Measurements from ENCODE around the gene GSTT2B. TPM values are rescaled to one million over a fixed set of nuclear protein-coding genes. Genes with fewer than 3 reads are reported as not detected.
"Not testable (repeated sequence)": the region's sequence is repeated elsewhere in the genome, so short reads cannot be mapped to it uniquely, and the experiment has no call there.

GSTT2B gene
- total RNA-seq, 2 donors from 2014 or later = 3.9 to 16.2 TPM

DNA sequence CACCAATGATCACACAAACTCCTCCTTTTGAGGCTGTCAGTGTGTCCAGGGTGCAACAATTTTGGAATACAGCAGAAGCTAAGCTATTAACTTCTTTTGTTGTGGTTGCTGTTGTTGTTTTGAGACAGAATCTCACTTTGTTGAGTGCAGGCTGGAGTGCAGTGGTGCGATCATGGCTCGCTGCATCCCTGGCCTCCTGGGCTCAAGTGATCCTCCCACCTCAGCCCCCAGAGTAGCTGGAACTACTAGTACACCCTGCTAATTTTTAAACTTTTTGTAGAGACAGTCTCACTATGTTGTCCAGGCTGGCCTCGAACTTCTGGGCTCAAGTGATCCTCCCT is 22.0 kb downstream of the GSTT2B start:
- H3K27ac ChIP-seq = peak overlapping the region in 1 of 2 donors; percentile 62
- no peaks in the 10 kb centered on the region for H3K4me1 ChIP-seq (replicated peaks)
- no peaks in the 10 kb centered on the region for H3K27me3 ChIP-seq (replicated peaks; ENCODE audit: insufficient read depth)
- no peak for DNase-seq (ENCODE audit: low spot score)
- no peaks in the 10 kb centered on the region for H3K9me3 ChIP-seq
- no peaks in the 10 kb centered on the region for H3K36me3 ChIP-seq
- no peak overlapping the region for H3K4me3 ChIP-seq
- 55% methylated on average over 3 of the region's 3 CpGs for WGBS
- TF ChIP-seq POLR2A (IDR thresholded peaks at IDR 0.05) (no peak), POLR2AphosphoS5 (IDR thresholded peaks at IDR 0.05) (no peak)
- TF ChIP-seq, protein P1, sequence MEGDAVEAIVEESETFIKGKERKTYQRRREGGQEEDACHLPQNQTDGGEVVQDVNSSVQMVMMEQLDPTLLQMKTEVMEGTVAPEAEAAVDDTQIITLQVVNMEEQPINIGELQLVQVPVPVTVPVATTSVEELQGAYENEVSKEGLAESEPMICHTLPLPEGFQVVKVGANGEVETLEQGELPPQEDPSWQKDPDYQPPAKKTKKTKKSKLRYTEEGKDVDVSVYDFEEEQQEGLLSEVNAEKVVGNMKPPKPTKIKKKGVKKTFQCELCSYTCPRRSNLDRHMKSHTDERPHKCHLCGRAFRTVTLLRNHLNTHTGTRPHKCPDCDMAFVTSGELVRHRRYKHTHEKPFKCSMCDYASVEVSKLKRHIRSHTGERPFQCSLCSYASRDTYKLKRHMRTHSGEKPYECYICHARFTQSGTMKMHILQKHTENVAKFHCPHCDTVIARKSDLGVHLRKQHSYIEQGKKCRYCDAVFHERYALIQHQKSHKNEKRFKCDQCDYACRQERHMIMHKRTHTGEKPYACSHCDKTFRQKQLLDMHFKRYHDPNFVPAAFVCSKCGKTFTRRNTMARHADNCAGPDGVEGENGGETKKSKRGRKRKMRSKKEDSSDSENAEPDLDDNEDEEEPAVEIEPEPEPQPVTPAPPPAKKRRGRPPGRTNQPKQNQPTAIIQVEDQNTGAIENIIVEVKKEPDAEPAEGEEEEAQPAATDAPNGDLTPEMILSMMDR (IDR thresholded peaks at IDR 0.05) = no peak
- intact Hi-C loops (cut with DNase I) = no loop called here

DNA sequence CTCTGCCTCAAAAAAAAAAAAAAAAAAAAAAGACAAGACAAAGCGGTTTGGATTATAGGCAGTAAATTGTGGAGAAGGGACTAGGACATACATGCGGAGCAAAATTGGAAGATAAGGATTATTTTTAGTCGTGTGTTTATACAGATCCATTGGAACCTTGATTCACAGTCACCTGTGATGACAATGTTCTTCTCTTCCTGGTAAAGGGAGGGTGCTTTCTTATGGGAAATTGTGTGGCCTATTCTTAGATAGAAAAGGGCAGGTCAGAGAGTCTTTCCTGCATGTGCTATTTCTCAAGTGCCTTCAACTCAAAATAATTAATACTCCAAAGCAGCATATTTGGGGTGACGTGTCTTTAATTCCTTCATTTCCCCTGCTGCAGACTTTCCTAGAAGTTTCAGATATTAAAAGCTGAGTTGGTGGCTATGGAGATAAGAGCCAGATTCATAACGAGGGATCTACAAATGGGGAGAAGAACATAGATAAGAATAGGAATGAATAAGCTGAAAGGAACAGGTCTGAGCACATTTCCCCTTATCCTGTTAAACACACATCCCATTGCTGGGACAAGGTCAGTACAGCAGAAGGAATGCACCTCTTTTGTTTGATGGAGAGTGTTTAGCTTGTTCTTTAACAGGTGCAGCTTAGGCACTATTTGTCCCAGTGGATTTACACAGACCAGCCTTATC is 22.5 kb downstream of the GSTT2B start:
- H3K4me3 ChIP-seq = no peak overlapping the region
- H3K27ac ChIP-seq = peak overlapping the region in 1 of 2 donors; percentile 62
- no peaks in the 10 kb centered on the region for H3K27me3 ChIP-seq (replicated peaks; ENCODE audit: insufficient read depth)
- H3K9me3 ChIP-seq = no peaks in the 10 kb centered on the region
- no peaks in the 10 kb centered on the region for H3K36me3 ChIP-seq
- peak; percentile 56 for DNase-seq (ENCODE audit: low spot score)
- 50% methylated on average over 5 of the region's 5 CpGs for WGBS
- TF ChIP-seq, protein P1 (IDR thresholded peaks at IDR 0.05) = no peak
- peak; percentile 89 for TF ChIP-seq POLR2AphosphoS5 (IDR thresholded peaks at IDR 0.05)
- intact Hi-C loops (cut with DNase I) = no loop called here
- no peaks in the 10 kb centered on the region for H3K4me1 ChIP-seq (replicated peaks)

DNA sequence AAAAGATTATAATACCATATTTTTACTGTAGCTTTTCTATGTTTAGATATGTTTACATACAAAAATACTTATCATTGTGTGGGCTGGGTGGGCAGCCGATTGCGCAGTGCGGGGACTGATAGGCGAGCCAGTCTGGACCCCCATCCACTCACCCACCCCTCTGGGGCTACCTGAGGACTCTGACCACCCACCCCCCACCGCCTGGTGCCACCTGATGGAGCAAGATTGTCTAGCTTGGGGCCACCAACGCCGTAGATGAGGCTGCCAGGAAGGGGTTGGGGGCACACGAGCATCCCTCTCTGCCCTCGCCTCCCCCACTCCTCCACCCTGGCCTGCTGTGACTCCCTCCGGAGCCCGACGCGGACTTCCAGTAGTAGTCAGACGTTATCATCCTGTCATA is 34.4 kb downstream of the GSTT2B start:
- Histone ChIP-seq H3K36me3 (no peaks in the 10 kb centered on the region), H3K27ac (no peak overlapping the region)

DNA sequence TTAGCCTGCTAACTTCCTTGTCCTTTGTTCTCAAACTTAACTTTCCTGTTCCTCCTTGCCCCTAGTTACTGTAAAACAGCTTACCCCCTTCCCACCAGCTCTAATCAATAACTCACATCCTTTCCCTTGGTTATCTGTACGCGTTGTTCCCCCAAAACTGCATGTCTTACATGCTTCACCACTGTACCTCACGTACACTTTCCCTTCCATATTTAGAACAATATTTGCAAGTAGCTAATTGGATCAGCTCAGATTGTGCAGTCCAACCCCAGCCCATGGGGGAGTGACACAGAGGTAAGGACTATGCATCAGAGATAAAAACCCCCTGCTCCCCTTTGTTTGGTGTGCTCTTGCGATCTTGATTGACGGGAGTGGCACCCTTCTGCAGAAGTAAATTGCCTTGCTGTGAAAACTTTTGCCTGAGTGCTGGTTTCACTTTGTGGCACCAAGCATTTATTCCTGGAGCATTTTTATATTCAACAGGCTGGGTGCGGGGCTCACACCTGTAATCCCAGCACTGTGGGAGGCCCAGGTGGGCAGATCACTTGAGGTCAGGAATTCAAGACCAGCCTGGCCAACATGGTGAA is 35.9 kb downstream of the GSTT2B start:
- H3K36me3 ChIP-seq = no peaks in the 10 kb centered on the region
- no peaks in the 10 kb centered on the region for H3K4me1 ChIP-seq (replicated peaks)
- 78% methylated on average over 6 of the region's 6 CpGs for WGBS
- intact Hi-C loops (cut with DNase I) = loop anchor here (5.0 kb wide), 1 partner anchor 47 kb away; the partner anchor contains the start of gene DDT
- no peak overlapping the region for H3K27ac ChIP-seq
- no peaks in the 10 kb centered on the region for H3K27me3 ChIP-seq (replicated peaks; ENCODE audit: insufficient read depth)
- DNase-seq (ENCODE audit: low spot score) = no peak
- H3K4me3 ChIP-seq = no peak overlapping the region
- no peaks in the 10 kb centered on the region for H3K9me3 ChIP-seq
- TF ChIP-seq, protein P1 (IDR thresholded peaks at IDR 0.05) = no peak
- TF ChIP-seq POLR2AphosphoS5 (IDR thresholded peaks at IDR 0.05) (no peak), POLR2A (IDR thresholded peaks at IDR 0.05) (no peak)

More for the DNA sequence above, 34.4 kb downstream of the GSTT2B start:
- 68% methylated on average over 14 of the region's 14 CpGs for WGBS
- no peak for DNase-seq (ENCODE audit: low spot score)
- intact Hi-C loops (cut with DNase I) = loop anchor here (5.0 kb wide), 1 partner anchor 46 kb away; the partner anchor contains the start of gene DDT
- TF ChIP-seq, protein P1 (IDR thresholded peaks at IDR 0.05) = no peak
- TF ChIP-seq POLR2AphosphoS5 (IDR thresholded peaks at IDR 0.05) = no peak
- TF ChIP-seq POLR2A (IDR thresholded peaks at IDR 0.05) = no peak
- no peaks in the 10 kb centered on the region for H3K27me3 ChIP-seq (replicated peaks; ENCODE audit: insufficient read depth)
- H3K9me3 ChIP-seq = no peaks in the 10 kb centered on the region
- no peak overlapping the region for H3K4me3 ChIP-seq
- H3K4me1 ChIP-seq (replicated peaks) = no peaks in the 10 kb centered on the region

DNA sequence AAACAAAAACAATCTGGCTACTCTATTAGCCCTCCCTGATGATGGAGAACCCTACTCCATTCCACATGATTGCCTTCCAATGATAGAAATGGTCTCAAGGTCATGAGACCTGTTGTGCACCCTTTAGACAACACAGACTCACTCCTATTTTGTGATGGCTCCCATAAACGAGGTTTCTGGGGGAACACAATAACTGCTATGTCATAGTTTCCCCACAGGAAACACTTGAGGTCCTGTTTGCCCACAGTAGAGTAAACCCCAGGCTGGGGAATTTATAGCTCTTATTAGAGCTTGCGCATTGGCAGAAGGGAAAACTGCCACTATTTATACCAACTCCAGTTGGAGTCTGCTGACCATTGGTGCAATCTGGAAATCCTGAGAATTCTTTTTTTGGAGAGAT is 38.1 kb downstream of the GSTT2B start:
- TF ChIP-seq, protein P1 (IDR thresholded peaks at IDR 0.05) = no peak
- TF ChIP-seq POLR2A (IDR thresholded peaks at IDR 0.05) (no peak), POLR2AphosphoS5 (IDR thresholded peaks at IDR 0.05) (no peak)
- no peaks in the 10 kb centered on the region for H3K4me1 ChIP-seq (replicated peaks)
- intact Hi-C loops (cut with DNase I) = no loop called here

DNA sequence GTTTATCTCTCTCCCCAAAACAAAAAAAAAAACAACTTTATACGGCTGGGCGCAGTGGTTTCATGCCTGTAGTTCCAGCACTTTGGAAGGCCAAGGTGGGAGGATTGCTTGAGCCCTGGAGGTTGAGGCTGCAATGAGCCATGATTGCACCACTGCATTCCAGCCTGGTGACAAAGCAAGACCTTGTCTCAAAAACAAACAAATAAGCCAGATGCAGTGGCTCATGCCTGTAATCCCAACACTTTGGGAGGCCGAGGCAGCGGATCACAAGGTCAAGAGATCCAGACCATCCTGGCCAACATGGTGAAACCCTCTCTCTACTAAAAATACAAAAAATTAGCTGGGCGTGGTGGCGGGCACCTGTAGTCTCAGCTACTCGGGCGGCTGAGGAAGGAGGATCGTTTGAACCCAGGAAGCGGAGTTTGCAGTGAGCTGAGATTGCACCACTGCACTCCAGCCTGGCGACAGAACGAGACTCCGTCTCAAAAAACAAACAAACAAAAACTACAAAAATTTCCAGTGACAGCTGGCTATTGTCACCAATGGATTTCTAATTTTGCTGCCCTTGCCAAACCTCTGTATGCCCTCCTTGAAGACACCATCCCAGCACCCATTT is 39.3 kb downstream of the GSTT2B start:
- H3K27me3 ChIP-seq (replicated peaks; ENCODE audit: insufficient read depth); H3K4me3 ChIP-seq; intact Hi-C loops (cut with DNase I); H3K9me3 ChIP-seq; H3K36me3 ChIP-seq; DNase-seq (ENCODE audit: low spot score); H3K27ac ChIP-seq; H3K4me1 ChIP-seq (replicated peaks): not testable (repeated sequence)
- WGBS = 82% methylated on average over 13 of the region's 13 CpGs

More for the DNA sequence above, 38.1 kb downstream of the GSTT2B start:
- H3K27me3 ChIP-seq (replicated peaks; ENCODE audit: insufficient read depth) = no peaks in the 10 kb centered on the region
- no peak for DNase-seq (ENCODE audit: low spot score)
- H3K9me3 ChIP-seq = no peaks in the 10 kb centered on the region
- H3K36me3 ChIP-seq = no peaks in the 10 kb centered on the region
- no peak overlapping the region for H3K4me3 ChIP-seq
- 66% methylated on average over 2 of the region's 2 CpGs for WGBS
- H3K27ac ChIP-seq = no peak overlapping the region

DNA sequence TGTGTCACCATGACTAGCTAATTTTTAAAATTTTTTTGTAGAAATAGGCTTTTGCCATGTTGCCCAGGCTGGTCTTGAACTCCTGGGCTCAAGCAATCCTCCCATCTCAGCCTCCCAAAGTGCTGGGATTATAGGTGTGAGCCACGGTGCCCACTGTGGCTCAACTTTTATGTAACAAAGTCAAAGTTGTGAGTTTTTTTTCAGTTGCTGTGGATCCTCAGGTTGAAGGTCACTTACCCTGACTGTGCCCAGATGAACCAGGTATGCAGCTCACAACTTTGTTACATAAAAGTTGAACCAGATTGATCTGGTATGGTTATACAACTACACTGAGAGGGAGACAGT is 40.8 kb downstream of the GSTT2B start:
- H3K36me3 ChIP-seq; H3K27me3 ChIP-seq (replicated peaks; ENCODE audit: insufficient read depth); H3K27ac ChIP-seq; H3K4me1 ChIP-seq (replicated peaks); H3K9me3 ChIP-seq; intact Hi-C loops (cut with DNase I); DNase-seq (ENCODE audit: low spot score); H3K4me3 ChIP-seq: not testable (repeated sequence)
- WGBS = 96% methylated on average over 1 of the region's 1 CpG
